Measurements from ENCODE around the gene FASLG. TPM values are rescaled to one million over a fixed set of nuclear protein-coding genes. Genes with fewer than 3 reads are reported as not detected.

The FASLG gene
- total and polyA plus RNA-seq, 10 of the 15 experiments (the other 5 are each of a cell fraction or from before 2014, with no cell fraction given) = 0.05 to 4.0 (median 0.09) TPM; not detected in 2

- WGBS (ENCODE audit: insufficient coverage, insufficient replicate concordance, low lambda C conversion rate, missing lambda C conversion rate) = 41% methylated on average over 2 of the region's 2 CpGs
- POLR2A ChIA-PET = no interaction called here
- no peak overlapping the region for H3K9ac ChIP-seq (ENCODE audit: control insufficient read depth, insufficient read depth, low read length)
- RAD21 ChIA-PET (ENCODE audit: unreplicated experiment) = no interaction called here
- no peak overlapping the region for H3K4me3 ChIP-seq
- TF ChIP-seq ZNF622 (IDR thresholded peaks at IDR 0.05) = no peak
- TF ChIP-seq BHLHE40 (IDR thresholded peaks at IDR 0.05; ENCODE audit: borderline replicate concordance in 1 of 2, low read depth in 2 of 2, low read length in 1 of 2) = no peak
- in situ Hi-C loops (cut with MboI) = no loop called here
- H3K27me3 ChIP-seq (replicated peaks in 1 of 2; ENCODE audit: control insufficient read depth in 2 of 2, insufficient read depth in 2 of 2, low read length in 1 of 2) = peaks cover 0 to 4% of the 10 kb centered on the region in 2 experiments; a peak in 3 of 4 replicates
- FAIRE-seq = no peak
- H3K36me3 ChIP-seq (ENCODE audit: control insufficient read depth in 2 of 2, insufficient read depth in 2 of 2, low read length in 1 of 2) = no peaks in the 10 kb centered on the region
- H2AFZ ChIP-seq (ENCODE audit: control insufficient read depth, low read depth, low read length) = no peak overlapping the region
- no peak overlapping the region for H3K4me2 ChIP-seq (ENCODE audit: control insufficient read depth, insufficient read depth)
- SMC1A ChIA-PET (ENCODE audit: uncharacterized antibody, unreplicated experiment) = interaction anchor here (0.7 kb wide), 1 partner anchor 10 kb away, joined by 3 read pairs; no protein-coding TSS in a partner anchor
- intact Hi-C loops (cut with micrococcal nuclease; ENCODE audit: unreplicated experiment) = no loop called here
- no peak overlapping the region for H3K27ac ChIP-seq (ENCODE audit: control insufficient read depth, insufficient read depth)
- H3K79me2 ChIP-seq (ENCODE audit: control insufficient read depth, insufficient read depth, low read length) = no peaks in the 10 kb centered on the region
- no peak for DNase-seq (ENCODE audit: low read depth, low spot score)
- CTCF ChIA-PET = no interaction called here
- no peak for ATAC-seq
- no peaks in the 10 kb centered on the region for H3K4me1 ChIP-seq (ENCODE audit: control insufficient read depth, insufficient read depth, low read length)
- H3K9me3 ChIP-seq (replicated peaks; ENCODE audit: control insufficient read depth, insufficient read depth, low read length) = no peaks in the 10 kb centered on the region
- no TSS peak for BruUV-seq (replicated peaks)
- H4K20me1 ChIP-seq (ENCODE audit: control insufficient read depth, insufficient read depth) = no peaks in the 10 kb centered on the region
These were observed 8.3 kb upstream of the FASLG start for GRCh38 chr1:172650474-172651193.

DNA sequence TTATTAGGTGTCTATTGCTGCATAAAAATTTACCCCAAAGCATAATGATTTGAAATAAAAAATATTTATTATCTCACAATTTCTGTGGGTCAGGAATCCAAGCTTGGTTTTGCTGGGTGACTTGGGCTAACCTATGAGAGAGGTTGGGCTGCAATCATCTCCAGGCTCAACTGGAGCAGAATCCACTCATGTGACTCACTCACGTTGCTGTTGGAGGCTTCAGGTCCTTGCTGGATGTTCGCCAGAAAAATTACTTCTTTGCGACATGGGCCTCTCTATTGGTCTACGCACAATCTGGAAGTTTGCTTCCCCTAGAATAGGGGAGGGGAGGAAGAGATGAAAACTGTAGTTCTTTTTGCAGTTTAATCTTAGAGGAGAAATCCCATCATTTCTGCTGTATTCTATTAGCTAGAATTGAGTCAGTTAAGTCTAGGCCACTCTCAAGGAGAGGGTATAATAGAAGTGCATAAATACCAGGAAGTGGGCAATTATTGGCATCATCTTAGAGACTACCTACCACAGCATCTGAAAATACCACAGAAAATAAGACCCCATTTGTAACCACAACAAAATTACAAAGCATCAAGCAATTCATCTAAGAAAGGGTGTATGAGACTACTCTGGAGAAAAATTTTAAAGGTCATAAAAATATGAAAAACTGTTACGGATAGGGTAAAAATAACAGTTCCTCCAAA, 5.7 kb upstream of the FASLG start:
- Histone ChIP-seq H3K27me3 (replicated peaks in 1 of 2; ENCODE audit: control insufficient read depth in 2 of 2, insufficient read depth in 2 of 2, low read length in 1 of 2) (peaks cover 0 to 4% of the 10 kb centered on the region in 2 experiments; a peak in 3 of 4 replicates), H3K79me2 (ENCODE audit: control insufficient read depth, insufficient read depth, low read length) (no peaks in the 10 kb centered on the region), H3K4me3 (no peak overlapping the region), H3K27ac (ENCODE audit: control insufficient read depth, insufficient read depth) (no peak overlapping the region), H3K9me3 (replicated peaks; ENCODE audit: control insufficient read depth, insufficient read depth, low read length) (no peaks in the 10 kb centered on the region), H3K4me1 (ENCODE audit: control insufficient read depth, insufficient read depth, low read length) (no peaks in the 10 kb centered on the region), H4K20me1 (ENCODE audit: control insufficient read depth, insufficient read depth) (no peaks in the 10 kb centered on the region), H3K9ac (ENCODE audit: control insufficient read depth, insufficient read depth, low read length) (no peak overlapping the region), H2AFZ (ENCODE audit: control insufficient read depth, low read depth, low read length) (no peak overlapping the region), H3K36me3 (ENCODE audit: control insufficient read depth in 2 of 2, insufficient read depth in 2 of 2, low read length in 1 of 2) (no peaks in the 10 kb centered on the region), H3K4me2 (ENCODE audit: control insufficient read depth, insufficient read depth) (no peak overlapping the region)
- ChIA-PET CTCF (interaction anchor here (1.6 kb wide), 1 partner anchor 17 kb away, joined by 5 read pairs; no protein-coding TSS in a partner anchor), SMC1A (ENCODE audit: uncharacterized antibody, unreplicated experiment) (no interaction called here), RAD21 (ENCODE audit: unreplicated experiment) (no interaction called here), POLR2A (no interaction called here)
- 61% methylated on average over 5 of the region's 5 CpGs for WGBS (ENCODE audit: insufficient coverage, insufficient replicate concordance, low lambda C conversion rate, missing lambda C conversion rate)
- FAIRE-seq (no peak), ATAC-seq (no peak), DNase-seq (ENCODE audit: low read depth, low spot score) (no peak)
- in situ Hi-C loops (cut with MboI) (no loop called here), intact Hi-C loops (cut with micrococcal nuclease; ENCODE audit: unreplicated experiment) (no loop called here)
- no peak for TF ChIP-seq HDGF (IDR thresholded peaks at IDR 0.05)
- TF ChIP-seq MEF2B (IDR thresholded peaks at IDR 0.05; ENCODE audit: partially characterized antibody, poor library complexity, severe bottlenecking) = no peak
- TF ChIP-seq CHD4 (IDR thresholded peaks at IDR 0.05) = no peak
- TF ChIP-seq, protein P1, sequence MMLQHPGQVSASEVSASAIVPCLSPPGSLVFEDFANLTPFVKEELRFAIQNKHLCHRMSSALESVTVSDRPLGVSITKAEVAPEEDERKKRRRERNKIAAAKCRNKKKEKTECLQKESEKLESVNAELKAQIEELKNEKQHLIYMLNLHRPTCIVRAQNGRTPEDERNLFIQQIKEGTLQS (IDR thresholded peaks at IDR 0.05; ENCODE audit: borderline replicate concordance, extremely low read depth, low read depth, low read length) = no peak
- TF ChIP-seq RAD51 (IDR thresholded peaks at IDR 0.05) = no peak
- TF ChIP-seq E2F4 (IDR thresholded peaks at IDR 0.05; ENCODE audit: low read depth, low read length) = no peak
- no TSS peak for BruUV-seq (replicated peaks)

All from GM12878 (cell line).